Measurements from ENCODE around the gene GIPC3.

DNA sequence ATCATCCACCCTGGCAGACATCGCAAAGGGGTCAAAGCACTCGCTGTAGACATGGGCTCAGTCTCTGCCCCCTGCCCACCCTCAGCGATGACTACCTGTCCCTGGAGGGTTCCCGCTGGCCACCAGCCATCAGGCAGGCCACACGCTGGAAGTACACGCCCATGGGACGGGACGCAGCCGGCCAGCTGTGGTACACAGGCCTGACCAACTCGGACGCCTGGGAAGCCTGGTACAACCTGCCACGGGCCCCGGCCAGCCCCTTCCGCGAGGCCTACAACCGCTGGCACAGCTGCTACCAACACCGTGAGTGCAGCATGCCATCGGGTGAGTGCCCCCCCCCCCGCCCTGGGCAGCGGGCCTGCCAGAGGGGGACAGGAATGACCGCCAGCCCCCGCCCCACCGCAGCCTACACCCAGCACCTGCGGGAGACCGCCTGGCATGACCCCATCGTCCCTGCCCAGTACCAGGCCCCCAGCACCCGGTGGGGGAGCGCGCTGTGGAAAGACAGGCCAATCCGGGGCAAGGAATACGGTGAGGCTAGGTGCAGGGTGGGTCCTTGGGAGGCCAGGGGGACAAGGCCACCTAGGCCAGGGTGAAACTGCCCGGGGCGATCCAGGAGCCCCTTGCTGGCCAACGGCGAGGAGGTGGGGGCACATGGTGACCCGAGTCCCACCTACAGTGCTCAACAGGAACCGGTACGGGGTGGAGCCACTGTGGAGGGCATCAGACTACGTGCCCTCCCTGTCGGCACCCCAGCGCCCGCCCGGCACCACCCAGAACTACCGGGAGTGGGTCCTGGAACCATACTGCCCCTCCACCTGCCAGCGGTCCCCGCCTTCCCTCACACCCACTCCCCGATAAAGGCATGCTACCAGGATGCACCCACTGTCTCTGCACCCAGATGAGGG, 41.9 kb upstream of the GIPC3 start:
- TF ChIP-seq, protein P1, sequence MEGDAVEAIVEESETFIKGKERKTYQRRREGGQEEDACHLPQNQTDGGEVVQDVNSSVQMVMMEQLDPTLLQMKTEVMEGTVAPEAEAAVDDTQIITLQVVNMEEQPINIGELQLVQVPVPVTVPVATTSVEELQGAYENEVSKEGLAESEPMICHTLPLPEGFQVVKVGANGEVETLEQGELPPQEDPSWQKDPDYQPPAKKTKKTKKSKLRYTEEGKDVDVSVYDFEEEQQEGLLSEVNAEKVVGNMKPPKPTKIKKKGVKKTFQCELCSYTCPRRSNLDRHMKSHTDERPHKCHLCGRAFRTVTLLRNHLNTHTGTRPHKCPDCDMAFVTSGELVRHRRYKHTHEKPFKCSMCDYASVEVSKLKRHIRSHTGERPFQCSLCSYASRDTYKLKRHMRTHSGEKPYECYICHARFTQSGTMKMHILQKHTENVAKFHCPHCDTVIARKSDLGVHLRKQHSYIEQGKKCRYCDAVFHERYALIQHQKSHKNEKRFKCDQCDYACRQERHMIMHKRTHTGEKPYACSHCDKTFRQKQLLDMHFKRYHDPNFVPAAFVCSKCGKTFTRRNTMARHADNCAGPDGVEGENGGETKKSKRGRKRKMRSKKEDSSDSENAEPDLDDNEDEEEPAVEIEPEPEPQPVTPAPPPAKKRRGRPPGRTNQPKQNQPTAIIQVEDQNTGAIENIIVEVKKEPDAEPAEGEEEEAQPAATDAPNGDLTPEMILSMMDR (IDR thresholded peaks at IDR 0.05): no peak
- TF ChIP-seq POLR2A (IDR thresholded peaks at IDR 0.05): no peak

Measured in right lobe of liver (tissue), 4 donors.